ENCODE results near the gene RAB3GAP1.
A peak's percentile ranks its signal among the peaks of the same experiment; 100 is the strongest.
"Not testable (repeated sequence)": the region's sequence is repeated elsewhere in the genome, so short reads cannot be mapped to it uniquely, and the experiment has no call there.

The RAB3GAP1 gene

DNA sequence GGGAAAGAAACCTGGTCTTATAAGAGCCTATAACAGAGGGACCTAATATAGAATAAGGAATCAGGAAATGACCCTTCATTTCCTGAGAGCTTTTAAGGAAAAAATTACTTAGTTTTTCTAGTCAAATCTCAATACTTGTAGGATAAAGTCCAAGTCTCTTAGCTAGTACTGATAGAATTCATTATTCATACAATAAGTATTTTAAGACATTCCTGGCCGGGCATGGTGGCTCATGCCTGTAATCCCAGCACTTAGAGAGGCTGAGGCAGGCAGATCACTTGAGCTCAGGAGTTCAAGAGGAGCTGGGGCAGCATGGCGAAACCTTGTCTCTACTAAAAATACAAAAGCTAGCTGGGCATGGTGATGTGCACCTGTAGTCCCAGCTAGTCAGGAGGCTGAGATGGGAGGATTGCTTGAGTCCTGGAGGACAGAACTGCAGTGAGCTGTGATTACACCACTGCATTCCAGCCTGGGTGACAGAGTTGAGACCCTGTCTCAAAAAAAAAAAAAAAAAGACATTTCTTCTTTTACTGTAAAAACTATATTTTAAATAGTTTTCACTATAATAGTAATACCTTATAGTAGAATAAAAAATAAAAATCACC lies 3.2 kb downstream of the RAB3GAP1 start:
- peak; percentile 81 for DNase-seq

DNA sequence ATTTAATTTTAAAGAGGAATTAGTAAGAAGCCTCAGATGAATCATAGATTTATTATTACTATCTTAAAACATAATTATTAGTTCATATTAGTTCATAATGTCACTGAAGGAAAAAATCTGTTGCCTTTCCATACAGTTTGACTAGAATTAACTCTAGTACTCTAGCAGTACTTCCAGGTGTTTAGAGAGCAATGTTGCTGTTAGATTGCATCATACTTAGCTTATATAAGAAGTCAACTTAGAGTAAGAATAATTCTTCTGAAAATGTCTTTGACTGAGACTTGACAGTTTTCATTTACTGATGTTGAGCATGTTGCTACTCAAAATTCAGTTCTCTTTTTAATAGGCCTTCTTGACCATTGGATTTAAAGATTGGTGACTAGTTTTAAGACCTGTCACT lies 4.7 kb downstream of the RAB3GAP1 start:
- peak; percentile 47 for DNase-seq

DNA sequence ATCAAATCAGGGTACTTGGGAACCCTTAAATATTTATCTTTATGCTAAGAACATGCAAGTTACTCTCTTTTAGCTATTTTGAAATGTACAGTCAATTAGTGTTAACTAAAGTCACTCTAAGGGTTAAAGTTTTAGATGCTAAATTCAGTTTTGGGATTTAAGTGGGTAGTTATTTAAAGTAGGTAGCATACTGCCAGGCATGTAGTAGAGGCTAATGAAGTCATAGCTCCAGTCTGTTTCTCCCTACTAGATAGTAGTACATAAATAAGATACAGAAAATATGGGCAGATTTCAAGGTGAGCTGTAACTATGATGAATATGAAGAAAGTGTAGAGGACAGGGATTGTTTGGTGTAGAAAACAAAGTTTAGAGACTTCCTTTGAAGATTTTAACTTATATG lies 7.5 kb downstream of the RAB3GAP1 start:
- DNase-seq: no peak

DNA sequence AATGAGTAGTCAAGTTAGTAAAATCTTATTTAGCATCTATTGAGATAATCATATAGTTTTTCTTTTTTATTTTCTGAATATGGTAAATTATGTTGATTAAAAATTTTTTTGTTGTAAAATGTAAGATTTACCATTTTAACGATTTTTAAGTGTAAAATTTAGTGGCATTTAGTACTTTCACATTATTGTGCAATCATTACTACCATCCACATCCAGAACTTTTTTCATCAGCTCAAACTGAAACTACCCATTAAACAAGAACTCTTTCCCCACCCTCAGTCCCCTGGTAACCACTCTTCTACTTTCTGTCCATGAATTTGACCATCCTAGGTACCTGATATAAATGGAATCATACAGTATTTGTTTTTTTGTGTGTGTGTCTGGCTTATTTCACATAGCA lies 11.1 kb downstream of the RAB3GAP1 start:
- DNase-seq: no peak

DNA sequence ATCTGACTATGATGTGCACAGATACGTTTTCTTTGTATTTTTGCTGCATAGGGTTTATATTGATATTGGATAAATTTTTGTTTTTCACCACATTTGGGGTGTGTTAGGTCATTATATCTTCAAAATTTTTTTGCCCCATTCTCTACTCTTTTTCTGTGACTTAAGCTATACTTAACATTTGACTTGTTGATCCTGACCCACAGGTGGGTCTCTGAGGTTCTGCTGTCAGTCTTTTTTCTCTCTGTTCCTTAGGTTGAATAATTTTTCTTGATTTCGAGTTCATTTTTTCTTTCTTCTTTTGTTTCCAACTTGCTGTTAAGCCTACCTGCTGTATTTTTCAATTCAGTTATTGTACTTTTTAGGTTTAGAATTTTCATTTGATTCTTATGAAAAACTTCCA lies 12.1 kb downstream of the RAB3GAP1 start:
- no peak for DNase-seq

DNA sequence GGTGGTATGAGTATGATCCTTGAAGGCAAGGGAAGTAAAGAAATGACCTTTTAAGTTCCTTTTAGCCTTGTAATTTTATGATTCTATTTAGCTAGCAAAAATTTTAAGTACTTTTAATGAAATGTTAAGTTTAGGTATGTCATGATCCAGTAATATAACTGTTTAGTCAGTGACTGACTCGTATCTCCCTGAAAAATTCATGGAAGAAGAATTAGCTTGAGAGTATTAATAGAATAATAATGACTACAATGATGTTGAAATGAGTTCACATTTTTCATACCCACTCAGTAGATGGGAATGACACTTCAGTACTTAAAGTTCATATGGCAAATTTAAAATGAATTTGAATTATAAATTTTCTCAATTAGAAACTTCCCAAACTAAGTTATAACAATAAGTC lies 14.6 kb downstream of the RAB3GAP1 start:
- peak; percentile 31 for DNase-seq

DNA sequence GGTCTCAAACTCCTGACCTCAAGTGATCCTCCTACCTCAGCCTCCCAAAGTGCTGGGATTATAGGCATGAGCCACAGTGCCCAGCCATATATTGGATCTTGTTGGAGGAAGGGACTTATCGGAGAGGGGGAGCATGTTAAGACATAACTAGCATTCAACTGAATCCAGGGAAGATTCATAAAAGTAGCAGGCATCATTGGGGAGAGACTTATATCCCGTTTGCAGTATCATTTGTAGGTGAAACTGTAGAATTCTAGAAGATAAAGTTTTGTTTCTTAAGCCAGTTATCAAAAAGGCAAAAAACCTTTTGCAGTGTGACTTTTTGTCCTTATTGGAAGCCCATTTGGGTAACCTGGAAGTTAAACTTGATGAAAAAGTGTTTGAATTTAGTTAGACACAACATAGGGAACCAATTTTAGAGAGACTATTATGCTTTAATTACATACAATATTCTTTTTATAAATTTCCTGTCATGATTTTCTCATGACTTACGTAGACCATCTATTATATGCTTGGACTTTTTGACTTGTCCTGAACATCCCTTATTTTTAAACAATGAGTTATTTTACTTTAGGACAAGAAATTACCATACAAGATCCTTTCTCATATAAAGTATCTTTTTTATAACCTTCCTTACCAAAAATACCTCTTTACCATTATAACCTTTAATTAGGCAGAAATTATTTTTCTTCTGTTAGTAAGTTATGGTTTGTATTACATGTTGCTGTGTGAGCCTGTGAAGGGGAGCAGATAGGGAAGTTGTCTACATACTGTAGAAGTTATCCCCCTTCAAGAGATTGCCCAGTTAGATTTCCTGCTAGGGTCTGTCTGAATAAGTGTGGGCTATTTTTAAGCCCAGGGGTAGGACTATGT lies 20.3 kb downstream of the RAB3GAP1 start:
- no peak for DNase-seq

DNA sequence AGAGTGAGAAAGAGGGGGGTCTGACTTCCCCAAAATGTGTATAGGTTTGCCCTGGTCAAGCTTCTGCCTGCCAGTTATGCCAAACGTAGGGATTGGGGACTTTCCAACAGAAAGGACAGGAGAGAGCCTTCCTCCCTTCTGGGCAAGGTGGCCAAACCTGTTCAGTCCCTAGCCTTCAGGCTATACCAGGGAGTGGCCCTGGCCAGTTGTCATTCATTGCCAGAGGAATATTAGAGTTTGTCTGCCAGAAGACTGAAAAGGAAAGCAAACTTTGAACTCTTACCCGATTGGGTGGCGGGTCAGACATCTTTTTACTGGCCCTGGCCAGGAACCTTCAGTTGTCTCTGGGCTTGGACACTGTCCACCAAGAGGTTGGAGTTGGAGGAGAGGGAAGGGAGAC lies 22.1 kb downstream of the RAB3GAP1 start:
- DNase-seq: no peak

DNA sequence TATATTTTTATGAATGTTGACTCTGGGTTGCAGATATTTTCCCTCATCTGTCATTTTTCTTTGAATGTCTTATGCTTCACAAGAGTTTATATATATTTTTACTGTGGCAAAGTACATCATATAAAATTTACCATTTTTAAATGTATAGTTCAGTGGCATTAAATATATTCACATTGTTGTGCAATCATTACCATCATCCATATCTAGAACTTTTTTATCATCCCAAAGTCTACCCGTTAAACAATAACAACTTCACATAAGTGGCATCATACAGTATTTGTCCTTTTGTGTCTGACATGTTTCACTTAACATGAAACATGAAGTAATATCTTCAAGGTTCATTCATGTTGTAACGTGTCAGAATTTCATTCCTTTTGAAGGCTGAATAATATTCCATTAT lies 24.5 kb downstream of the RAB3GAP1 start:
- DNase-seq: no peak

DNA sequence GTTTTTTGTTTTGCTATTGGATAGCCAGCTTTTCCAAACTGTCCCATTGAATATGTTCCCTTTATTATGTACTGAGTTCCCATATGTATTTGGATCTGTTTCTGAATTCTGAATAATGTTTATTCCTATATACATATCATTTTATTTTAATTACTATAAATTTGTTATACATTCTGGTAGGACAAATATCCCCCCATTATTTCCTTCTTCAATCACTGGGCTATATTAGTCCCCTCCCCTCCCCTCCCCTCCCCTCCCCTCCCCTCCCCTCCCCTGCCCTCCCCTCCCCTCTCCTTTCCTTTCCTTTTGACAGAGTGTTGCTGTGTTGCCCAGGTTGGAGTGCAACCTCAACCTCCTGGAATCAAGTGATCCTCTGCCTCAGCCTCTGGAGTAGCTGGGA lies 26.3 kb downstream of the RAB3GAP1 start:
- no peak for DNase-seq

DNA sequence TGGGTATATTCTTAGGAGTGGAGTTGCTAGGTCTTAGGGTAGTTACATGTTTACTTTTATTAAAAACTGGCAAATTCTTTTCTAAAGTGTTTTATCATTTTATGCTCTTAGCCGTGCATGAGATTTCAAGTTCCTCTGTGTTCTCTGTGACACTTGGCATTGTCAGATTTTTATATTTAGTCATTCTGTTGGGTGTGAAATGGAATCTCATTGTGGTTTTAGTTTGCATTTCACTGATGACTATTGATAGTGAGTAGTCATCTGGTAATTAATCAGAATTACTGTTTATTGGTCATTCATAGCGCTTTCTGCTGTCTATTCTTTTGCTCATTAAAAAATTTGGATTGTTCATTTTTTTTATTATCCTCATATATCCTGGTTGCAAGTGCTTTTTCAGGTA lies 34.1 kb downstream of the RAB3GAP1 start:
- DNase-seq: peak; percentile 10

DNA sequence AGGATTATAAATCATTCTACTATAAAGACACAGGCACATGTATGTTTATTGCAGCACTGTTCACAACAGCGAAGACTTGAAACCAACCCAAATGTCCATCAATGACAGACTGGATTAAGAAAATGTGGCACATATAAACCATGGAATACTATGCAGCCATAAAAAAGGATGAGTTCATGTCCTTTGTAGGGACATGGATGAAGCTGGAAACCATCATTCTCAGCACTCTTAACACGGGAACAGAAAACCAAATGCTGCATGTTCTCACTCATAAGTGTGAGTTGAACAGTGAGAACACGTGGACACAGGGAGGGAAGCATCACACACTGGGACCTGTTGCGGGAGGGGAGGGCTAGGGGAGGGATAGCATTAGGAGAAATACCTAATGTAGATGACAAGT lies 37.5 kb downstream of the RAB3GAP1 start:
- DNase-seq: not testable (repeated sequence)

DNA sequence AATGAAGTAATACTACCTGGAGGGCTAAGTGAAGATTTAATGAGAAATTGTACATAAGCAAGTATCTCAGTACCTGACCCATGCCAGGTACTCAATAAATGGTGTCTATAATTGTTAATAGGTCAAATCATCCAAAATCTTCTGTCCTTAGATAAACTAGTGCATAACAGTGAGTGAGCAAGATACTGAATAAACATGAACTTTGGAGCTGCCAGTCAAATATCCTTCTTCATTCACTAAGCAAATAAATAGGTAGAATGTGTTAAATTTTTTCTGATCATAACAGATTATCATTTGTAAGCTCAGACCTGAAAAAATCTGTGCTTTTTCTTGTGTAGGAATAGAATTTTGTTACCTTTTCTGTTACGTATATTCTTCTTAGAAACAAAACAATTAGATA lies 39.6 kb downstream of the RAB3GAP1 start:
- no peak for DNase-seq

DNA sequence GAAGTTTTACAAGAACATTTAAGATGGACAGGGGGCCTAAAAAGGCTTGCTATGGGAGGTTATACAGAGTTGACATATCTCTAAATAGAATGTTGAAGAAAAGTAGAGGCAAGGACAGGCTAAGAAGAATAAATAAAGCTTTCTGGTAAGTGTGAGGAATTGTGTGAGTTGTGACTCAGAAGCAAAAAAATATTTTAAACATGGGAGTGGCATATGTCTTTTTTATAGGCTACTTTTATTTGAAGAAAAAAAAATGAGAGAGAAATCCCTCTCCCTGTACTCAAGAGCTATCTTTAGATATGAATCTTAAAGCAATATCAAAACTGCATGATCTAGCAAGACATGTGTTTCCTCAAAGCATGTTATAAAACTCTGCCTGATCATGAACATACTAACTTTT lies 41.1 kb downstream of the RAB3GAP1 start:
- DNase-seq: no peak

DNA sequence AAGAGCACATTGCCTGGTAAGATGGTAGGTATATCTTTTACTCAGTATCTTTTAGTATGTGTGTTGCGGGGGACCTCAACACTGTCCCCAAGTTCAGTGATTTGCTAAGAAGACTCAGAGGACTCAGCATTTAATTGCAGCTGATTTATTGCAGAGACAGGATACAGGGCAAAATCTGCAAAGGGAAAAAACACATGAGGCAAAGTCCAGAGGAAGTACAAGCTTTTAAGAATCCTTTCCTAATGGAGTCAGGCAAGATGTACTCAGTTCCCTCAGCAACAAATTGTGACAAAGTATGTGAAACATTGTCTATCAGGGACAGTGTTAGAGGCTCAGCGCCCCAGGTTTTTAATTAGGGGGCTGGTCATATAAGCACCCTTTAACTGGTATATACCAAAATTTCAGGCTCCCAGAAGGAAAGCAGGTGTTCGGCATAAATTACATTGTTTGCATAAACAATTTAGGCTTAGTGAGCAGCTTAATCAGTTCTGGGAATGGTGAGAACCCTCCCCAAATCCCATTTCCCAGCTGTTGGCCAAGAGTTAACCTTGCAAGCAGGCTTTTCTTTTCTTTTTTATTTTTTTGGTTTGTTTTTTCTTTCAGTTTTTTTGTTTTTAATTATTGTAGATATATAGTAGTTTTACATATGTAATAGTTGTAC lies 41.7 kb downstream of the RAB3GAP1 start:
- DNase-seq: no peak

DNA sequence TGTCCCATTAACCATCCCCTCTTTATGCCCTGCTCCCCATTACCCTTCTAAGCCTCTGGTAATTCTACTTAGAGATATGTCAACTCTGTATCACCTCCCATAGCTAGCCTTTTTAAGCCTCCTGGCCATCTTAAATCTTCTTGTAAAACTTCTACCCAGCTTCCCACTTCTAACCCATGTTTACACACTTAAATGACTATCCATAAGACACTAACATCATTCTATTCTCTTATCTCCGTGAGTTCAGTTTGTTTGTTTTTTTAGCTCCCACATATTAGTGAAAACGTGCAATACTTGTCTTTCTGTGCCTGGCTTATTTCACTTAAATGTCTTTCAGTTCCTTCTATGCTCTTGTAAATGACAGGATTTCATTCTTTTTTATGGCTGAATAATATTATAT lies 42.4 kb downstream of the RAB3GAP1 start:
- no peak for DNase-seq

DNA sequence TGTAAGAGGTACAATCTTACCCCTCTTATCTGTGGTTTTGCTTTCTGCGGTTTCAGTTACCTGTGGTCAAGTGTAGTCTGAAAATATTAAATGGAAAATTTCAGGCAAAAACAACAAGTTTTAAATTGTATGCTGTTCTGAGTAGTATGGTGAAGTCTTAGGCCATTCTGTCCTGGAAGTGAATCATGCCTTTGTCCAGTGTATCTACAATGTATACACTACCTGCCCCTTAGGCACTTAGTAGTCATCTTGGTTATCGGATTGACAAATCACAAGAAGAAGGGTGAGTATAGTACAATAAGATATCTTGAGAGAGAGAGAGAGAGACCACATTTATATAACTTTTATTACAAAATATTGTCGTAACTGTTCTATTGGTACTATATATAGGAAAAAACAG lies 43.5 kb downstream of the RAB3GAP1 start:
- DNase-seq: no peak

DNA sequence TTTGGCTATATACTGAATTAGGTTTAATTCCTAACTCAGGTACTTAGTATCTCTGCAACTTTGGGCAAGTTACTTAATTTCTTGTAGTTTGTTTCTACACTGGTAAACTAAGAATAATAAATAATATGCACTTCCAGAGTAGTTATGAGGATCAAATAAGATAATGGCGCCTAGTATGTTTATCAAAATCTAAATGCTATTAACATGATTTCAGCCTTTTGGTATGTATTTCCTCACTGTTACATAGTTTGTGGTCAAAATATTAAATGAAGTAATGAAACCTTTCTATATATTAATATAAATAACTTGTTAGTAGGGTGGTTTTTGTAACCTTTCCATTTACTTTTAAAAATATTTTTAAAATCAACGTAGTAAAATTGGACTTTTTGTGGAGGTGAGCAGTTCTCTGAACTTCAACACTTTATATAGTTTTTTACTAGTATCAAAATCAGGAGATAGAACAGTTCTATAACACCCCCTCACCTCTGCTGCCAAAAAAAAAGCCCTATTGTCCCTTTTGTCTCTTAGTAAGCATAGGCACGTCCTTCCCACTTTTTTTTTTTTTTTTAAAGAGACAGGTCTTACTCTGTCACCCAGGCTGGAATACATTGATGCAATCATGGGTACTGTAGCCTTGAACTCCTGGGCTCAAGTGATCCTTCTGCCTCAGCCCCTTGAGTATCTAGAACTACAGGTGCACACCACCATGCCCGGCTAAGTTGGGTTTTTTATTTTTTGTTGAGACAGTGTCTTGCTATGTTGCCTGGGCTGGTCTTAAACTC lies 44.8 kb downstream of the RAB3GAP1 start:
- no peak for DNase-seq

DNA sequence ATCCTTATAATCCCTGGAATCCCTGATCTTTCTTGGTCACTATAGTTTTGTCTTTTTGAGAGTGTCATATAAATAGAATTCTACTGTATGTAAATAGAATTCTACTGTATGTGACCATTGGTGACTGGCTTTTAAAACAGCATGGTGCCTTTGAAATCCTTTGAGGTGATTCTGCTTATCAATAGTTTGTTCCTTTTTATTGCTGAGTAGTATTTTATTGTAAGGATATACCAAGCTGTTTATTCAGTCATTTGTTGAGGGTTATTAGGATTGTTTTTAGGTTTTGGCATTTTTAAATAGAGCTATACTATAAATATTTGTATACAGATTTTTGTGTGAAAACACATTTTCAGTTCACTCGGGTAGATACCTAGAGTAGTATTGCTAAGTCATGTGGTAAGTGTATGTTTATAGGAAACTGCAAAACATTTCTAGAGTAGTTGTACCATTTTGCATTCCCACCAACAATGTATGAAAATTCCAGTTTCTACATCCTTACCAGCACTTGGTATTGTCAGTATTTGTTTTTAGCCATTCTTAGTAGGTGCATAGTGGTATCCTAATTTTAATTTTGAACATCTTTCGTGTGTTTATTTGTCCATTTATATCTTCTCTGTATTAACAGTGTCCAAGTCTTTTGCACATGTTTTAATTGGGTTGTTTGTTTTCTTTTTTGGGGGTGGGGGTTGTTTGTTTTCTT lies 45.6 kb downstream of the RAB3GAP1 start:
- DNase-seq: no peak

DNA sequence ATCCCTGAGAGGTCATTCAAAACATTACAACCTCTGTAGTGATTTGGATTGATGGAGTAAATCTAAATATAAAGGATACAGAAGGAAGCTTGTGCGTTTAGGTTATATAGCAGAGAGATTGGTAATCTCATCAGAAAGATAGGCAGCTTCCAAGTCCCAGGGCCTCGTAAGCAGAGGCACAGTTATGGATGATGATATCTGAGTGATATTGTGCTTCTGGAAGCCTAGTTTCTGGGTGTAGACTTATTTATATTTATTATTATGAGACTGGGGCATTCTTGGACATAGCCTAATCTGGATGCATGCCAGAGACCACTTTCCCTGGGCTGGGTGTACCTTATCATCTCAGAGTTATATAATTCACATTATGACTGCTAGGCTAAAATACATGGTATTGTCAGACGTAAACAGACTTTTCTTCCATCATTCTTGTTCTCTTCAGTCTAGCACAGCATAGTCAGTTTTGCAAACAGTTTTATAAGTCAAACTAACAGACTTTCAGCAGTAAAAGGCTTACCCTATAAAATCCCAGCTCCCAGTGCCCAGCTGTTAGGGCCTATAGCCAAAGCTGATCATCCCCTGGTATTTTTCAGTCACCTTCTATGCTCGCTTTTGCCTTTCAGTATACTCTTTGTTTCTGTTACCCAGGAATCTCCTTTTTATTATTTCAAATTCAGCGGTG lies 47.9 kb downstream of the RAB3GAP1 start:
- DNase-seq: no peak

DNA sequence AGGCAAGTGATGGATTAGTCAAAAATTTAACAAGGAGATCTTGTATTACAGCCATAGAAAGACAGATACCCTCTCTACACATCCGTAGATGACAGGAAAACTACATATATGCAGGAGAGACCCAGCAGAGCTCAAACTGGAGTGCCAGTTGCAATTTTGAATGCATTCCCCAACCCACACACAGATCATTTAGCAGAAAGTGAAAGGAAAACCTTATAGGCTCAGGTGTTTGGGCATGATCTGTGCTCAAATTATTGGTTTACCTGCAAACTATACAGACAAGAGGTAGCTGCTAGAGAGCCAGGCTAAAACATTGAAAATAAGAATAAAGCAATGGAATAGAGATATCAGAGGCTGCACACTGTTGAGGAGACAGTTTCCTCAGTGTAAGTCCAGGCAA lies 51.8 kb downstream of the RAB3GAP1 start:
- no peak for DNase-seq
